Smooth muscle cell (in vitro differentiated cells): ENCODE measurements around the gene DLGAP5. TPM values are rescaled to one million over a fixed set of nuclear protein-coding genes. Genes with fewer than 3 reads are reported as not detected.

Experiments
- DNase-seq: peaks from one replicate; lab custom pipeline; 2025; ENCODE audit not compliant: unreplicated experiment; lab: John Stamatoyannopoulos, UW
- H2AFZ ChIP-seq: fragments of 200-600 bp; sonication (generic); 2 replicates; pipeline ENCODE4 v1.6.0; 2016; ENCODE audit warnings: antibody characterized with exemption, low read depth, mild to moderate bottlenecking
- H3F3A ChIP-seq: fragments of 200-600 bp; sonication (generic); 2 replicates; pipeline ENCODE4 v1.6.0; 2017; ENCODE audit warnings: antibody characterized with exemption, low read depth
- H3K27ac ChIP-seq: fragments of 200-600 bp; sonication (generic); 2 replicates; pipeline ENCODE4 v1.5.1; 2016; ENCODE audit warnings: low read depth, mild to moderate bottlenecking
- H3K27me3 ChIP-seq: fragments of 200-600 bp; sonication (generic); 2 replicates; pipeline ENCODE4 v1.6.1; 2016; ENCODE audit warnings: low read depth, mild to moderate bottlenecking
- H3K36me3 ChIP-seq: fragments of 200-600 bp; sonication (generic); 2 replicates; pipeline ENCODE4 v1.5.1; 2016; ENCODE audit warnings: low read depth
- H3K4me1 ChIP-seq: fragments of 200-600 bp; sonication (generic); 2 replicates; pipeline ENCODE4 v1.5.1; 2016; ENCODE audit warnings: low read depth
- H3K4me2 ChIP-seq: fragments of 200-600 bp; sonication (generic); 2 replicates; pipeline ENCODE4 v1.6.0; 2016; ENCODE audit warnings: mild to moderate bottlenecking
- H3K4me3 ChIP-seq: fragments of 200-600 bp; sonication (generic); 2 replicates; pipeline ENCODE4 v1.5.1; 2016; ENCODE audit warnings: mild to moderate bottlenecking
- H3K79me2 ChIP-seq: fragments of 200-600 bp; sonication (generic); 2 replicates; pipeline ENCODE4 v1.6.0; 2016; ENCODE audit warnings: low read depth, mild to moderate bottlenecking
- H3K9ac ChIP-seq: fragments of 200-600 bp; sonication (generic); 2 replicates; pipeline ENCODE4 v1.6.0; 2016; ENCODE audit warnings: low read depth
- H3K9me3 ChIP-seq: fragments of 200-600 bp; sonication (generic); replicated peaks from 2 replicates; pipeline ENCODE4 v1.5.1; 2016; ENCODE audit warnings: low read depth
- H4K20me1 ChIP-seq: fragments of 200-600 bp; sonication (generic); 2 replicates; pipeline ENCODE4 v1.6.0; 2016; ENCODE audit warnings: low read depth
- CTCF ChIP-seq: fragments of 200-600 bp; sonication (generic); IDR thresholded peaks from 2 replicates; pipeline ENCODE4 v1.5.1; 2017; ENCODE audit warnings: borderline replicate concordance, mild to moderate bottlenecking, antibody characterized with exemption; ENCODE audit not compliant: insufficient read depth, poor library complexity, severe bottlenecking
- WGBS: methylation state at CpG from one replicate; pipeline ENCODE4 v1.1.7; 2016; ENCODE audit warnings: low lambda C conversion rate; 5-methylcytosine and 5-hydroxymethylcytosine counted together
- polyA plus RNA-seq: library from polyadenylated mRNA; unstranded; fragments of >200 nt; fragmentation: Nextera tagmentation; extraction: Ambion mirVana; gene quantifications from 2 replicates; pipeline ENCODE4 v1.2.1, GENCODE V29; 2016
- total RNA-seq: library from RNA; depleted of rRNA; stranded (reverse); fragments of >200 nt; gene quantifications from 2 replicates; pipeline ENCODE4 v1.2.3, GENCODE V29; 2014

DLGAP5 gene
- total and polyA plus RNA-seq, 2 experiments from 2014 or later = 7.5 to 8.0 TPM

GRCh38 chr14:55118761-55119160 lies 72.6 kb downstream of the DLGAP5 start:
- Histone ChIP-seq H3K9ac (peak overlapping the region; percentile 82), H3K4me1 (peaks cover 25% of the 10 kb centered on the region), H3F3A (peaks cover 14% of the 10 kb centered on the region), H2AFZ (peak overlapping the region; percentile 69), H3K36me3 (no peaks in the 10 kb centered on the region), H3K27me3 (no peaks in the 10 kb centered on the region), H3K4me3 (no peak overlapping the region), H3K79me2 (no peaks in the 10 kb centered on the region), H4K20me1 (no peaks in the 10 kb centered on the region), H3K27ac (peak overlapping the region; percentile 95), H3K9me3 (no peaks in the 10 kb centered on the region), H3K4me2 (peak overlapping the region; percentile 75)
- no peak for DNase-seq
- TF ChIP-seq CTCF = no peak
- 69% methylated on average over 3 of the region's 3 CpGs for WGBS

GRCh38 chr14:55117803-55118441 lies 73.5 kb downstream of the DLGAP5 start:
- H3K4me2 ChIP-seq = peak overlapping the region; percentile 75
- H3K27ac ChIP-seq = peak overlapping the region; percentile 95
- no peak for DNase-seq
- H3F3A ChIP-seq = peaks cover 8% of the 10 kb centered on the region
- 23% methylated on average over 7 of the region's 7 CpGs for WGBS
- H3K4me1 ChIP-seq = peaks cover 21% of the 10 kb centered on the region
- H2AFZ ChIP-seq = peak overlapping the region; percentile 69
- H3K9ac ChIP-seq = peak overlapping the region; percentile 82
- no peak for TF ChIP-seq CTCF
- no peaks in the 10 kb centered on the region for H3K36me3 ChIP-seq
- no peaks in the 10 kb centered on the region for H3K9me3 ChIP-seq
- no peaks in the 10 kb centered on the region for H3K27me3 ChIP-seq
- no peak overlapping the region for H3K4me3 ChIP-seq
- no peaks in the 10 kb centered on the region for H4K20me1 ChIP-seq
- no peaks in the 10 kb centered on the region for H3K79me2 ChIP-seq

- no peaks in the 10 kb centered on the region for H3K36me3 ChIP-seq
- H3K79me2 ChIP-seq = no peaks in the 10 kb centered on the region
- TF ChIP-seq CTCF = no peak
- H3K27me3 ChIP-seq = no peaks in the 10 kb centered on the region
- H3K9me3 ChIP-seq = no peaks in the 10 kb centered on the region
- no peak for DNase-seq
- no peak overlapping the region for H3K4me2 ChIP-seq
- no peak overlapping the region for H3K9ac ChIP-seq
- H3K4me3 ChIP-seq = no peak overlapping the region
- no peak overlapping the region for H2AFZ ChIP-seq
- 81% methylated on average over 11 of the region's 11 CpGs for WGBS
- H4K20me1 ChIP-seq = no peaks in the 10 kb centered on the region
- H3K4me1 ChIP-seq = peaks cover 10% of the 10 kb centered on the region
- H3K27ac ChIP-seq = no peak overlapping the region
- no peaks in the 10 kb centered on the region for H3F3A ChIP-seq
Observed at GRCh38 chr14:55116246-55117030, 74.9 kb downstream of the DLGAP5 start.
